ENCODE data around the gene ELL2.

DNA sequence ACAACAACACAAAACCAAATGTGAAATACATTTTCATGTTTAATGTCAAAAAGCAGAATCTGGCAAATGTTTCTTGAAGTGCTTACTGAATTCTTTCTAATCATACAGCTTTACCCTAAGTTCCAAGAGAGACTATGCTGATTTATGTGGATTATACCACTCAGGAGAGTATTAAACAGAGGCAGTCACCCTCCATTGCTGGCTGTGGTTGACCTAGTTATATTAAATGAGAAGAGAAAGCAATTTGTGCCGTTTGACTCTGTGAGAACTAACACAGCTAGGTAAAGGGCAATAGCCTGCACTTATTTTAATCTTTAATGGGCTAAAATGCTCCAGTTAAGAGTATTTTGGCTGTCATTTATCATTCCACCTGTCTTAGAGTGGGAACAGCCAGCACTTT is 62.6 kb downstream of the ELL2 start:
- TF ChIP-seq HDAC1 (IDR thresholded peaks at IDR 0.05) (no peak), SMARCC2 (IDR thresholded peaks at IDR 0.05; ENCODE audit: low read depth) (no peak)

All from K562 (cell line).